ENCODE data around the gene DIO3. TPM values are rescaled to one million over a fixed set of nuclear protein-coding genes. Genes with fewer than 3 reads are reported as not detected.

Gene DIO3
- polyA plus RNA-seq, 1 experiment = not detected

GRCh38 chr14:101556131-101556530, 5.2 kb upstream of the DIO3 start:
- CTCF ChIA-PET = no interaction called here
- Histone ChIP-seq H3K27me3 (ENCODE audit: control insufficient read depth, insufficient read depth, low read length) (peaks cover 21% of the 10 kb centered on the region), H3K4me3 (ENCODE audit: low read depth, low read length) (no peak overlapping the region), H3K9me3 (ENCODE audit: control insufficient read depth, insufficient read depth, low read length) (peaks cover under 1% of the 10 kb centered on the region; the same call in 1 of the 2 replicates), H3K27ac (ENCODE audit: low read depth, low read length) (no peak overlapping the region)
- POLR2A ChIA-PET = no interaction called here
- DNase-seq (ENCODE audit: low read depth, low spot score) = no peak
- no peak for TF ChIP-seq CTCF (IDR thresholded peaks at IDR 0.05; ENCODE audit: low read depth, low read length)

GRCh38 chr14:101556566-101557320, 4.6 kb upstream of the DIO3 start:
- POLR2A ChIA-PET = no interaction called here
- CTCF ChIA-PET = no interaction called here
- H3K27me3 ChIP-seq (ENCODE audit: control insufficient read depth, insufficient read depth, low read length) = peaks cover 26% of the 10 kb centered on the region
- no peak overlapping the region for H3K4me3 ChIP-seq (ENCODE audit: low read depth, low read length)
- H3K27ac ChIP-seq (ENCODE audit: low read depth, low read length) = no peak overlapping the region
- DNase-seq (ENCODE audit: low read depth, low spot score) = no peak
- peaks cover 6% of the 10 kb centered on the region for H3K9me3 ChIP-seq (ENCODE audit: control insufficient read depth, insufficient read depth, low read length)
- TF ChIP-seq CTCF (IDR thresholded peaks at IDR 0.05; ENCODE audit: low read depth, low read length) = no peak

- peaks cover 32% of the 10 kb centered on the region for H3K27me3 ChIP-seq (ENCODE audit: control insufficient read depth, insufficient read depth, low read length)
- CTCF ChIA-PET = no interaction called here
Measured at GRCh38 chr14:101557321-101557695, 4.0 kb upstream of the DIO3 start.

DNA sequence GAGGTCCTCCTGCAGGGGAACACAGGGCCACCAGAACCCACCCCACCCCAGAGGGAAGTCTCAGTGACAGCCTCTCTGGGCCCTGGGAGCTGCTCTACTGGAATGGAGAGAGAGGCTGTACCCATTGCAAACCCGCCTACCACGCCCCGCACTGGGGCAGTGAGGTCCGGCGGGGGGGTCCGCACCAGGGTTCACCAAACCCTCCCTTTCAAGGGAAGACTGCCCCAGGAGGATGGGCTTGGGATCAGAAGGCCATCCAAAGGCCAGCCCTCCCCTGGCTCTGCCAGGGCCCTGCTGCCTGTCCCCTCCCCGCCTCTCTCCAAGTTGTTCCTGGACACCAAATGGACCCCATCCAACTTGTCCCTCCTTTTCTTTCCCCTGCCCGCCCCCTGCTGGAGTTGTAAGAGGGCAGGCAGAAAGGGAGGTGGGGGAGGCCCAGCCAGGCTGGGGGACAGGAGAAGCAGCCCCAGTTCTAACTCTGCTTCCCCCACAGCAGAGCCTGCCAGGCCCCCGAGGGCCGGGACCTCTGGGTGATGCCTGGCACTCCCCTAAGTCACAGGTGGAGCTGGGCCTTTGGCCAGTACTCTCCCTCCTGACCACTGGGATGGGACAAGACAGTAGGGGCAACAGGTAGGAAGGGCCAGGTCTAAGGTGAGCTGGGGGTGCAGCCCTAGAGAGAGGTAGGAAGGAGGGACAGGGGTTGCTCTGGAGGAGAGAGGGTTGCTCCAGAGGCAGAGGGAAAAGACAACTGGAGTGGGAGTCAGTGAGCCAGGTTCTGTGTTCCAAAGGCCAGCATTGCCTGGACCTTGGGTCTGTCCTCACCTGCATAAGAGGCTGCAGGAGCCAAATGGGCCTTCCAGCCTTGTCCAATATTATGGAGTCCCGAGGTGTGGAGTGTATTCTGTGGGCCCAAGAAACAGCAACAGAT, 3.2 kb upstream of the DIO3 start:
- no peak for TF ChIP-seq CTCF (IDR thresholded peaks at IDR 0.05; ENCODE audit: low read depth, low read length)
- Histone ChIP-seq H3K4me3 (ENCODE audit: low read depth, low read length) (no peak overlapping the region), H3K27ac (ENCODE audit: low read depth, low read length) (no peak overlapping the region), H3K27me3 (ENCODE audit: control insufficient read depth, insufficient read depth, low read length) (peaks cover 38% of the 10 kb centered on the region), H3K9me3 (ENCODE audit: control insufficient read depth, insufficient read depth, low read length) (peaks cover 17% of the 10 kb centered on the region)
- POLR2A ChIA-PET = no interaction called here
- CTCF ChIA-PET = no interaction called here
- no peak for DNase-seq (ENCODE audit: low read depth, low spot score)

More at GRCh38 chr14:101557321-101557695, 4.0 kb upstream of the DIO3 start:
- TF ChIP-seq CTCF (IDR thresholded peaks at IDR 0.05; ENCODE audit: low read depth, low read length) = no peak
- POLR2A ChIA-PET = no interaction called here
- peaks cover 12% of the 10 kb centered on the region for H3K9me3 ChIP-seq (ENCODE audit: control insufficient read depth, insufficient read depth, low read length)
- no peak overlapping the region for H3K4me3 ChIP-seq (ENCODE audit: low read depth, low read length)
- H3K27ac ChIP-seq (ENCODE audit: low read depth, low read length) = no peak overlapping the region
- no peak for DNase-seq (ENCODE audit: low read depth, low spot score)

DNA sequence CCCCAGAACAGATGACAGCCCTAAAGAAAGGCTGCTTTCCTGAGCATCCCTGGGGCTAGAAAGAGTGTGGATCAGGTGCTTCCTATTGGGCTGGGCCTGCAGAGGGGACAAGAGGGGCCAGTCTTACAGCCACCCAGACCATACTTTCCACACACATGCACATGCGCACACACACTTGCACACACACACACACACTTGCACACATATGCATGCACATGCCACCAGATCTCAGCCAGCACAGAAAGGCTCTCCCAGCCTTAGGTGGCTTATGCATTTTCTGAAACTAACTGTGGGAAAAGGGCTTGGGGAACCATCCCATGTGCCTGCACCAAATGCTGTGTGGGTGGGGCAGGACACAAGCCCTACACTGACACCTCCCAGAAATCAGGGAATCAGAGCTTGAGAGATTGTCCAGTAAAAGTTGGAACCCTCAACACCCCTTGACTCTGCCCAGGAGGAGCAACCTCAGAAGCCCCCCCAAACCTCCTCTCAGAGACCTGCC, 2.5 kb upstream of the DIO3 start:
- H3K27ac ChIP-seq (ENCODE audit: low read depth, low read length) = no peak overlapping the region
- POLR2A ChIA-PET = no interaction called here
- peaks cover 17% of the 10 kb centered on the region for H3K9me3 ChIP-seq (ENCODE audit: control insufficient read depth, insufficient read depth, low read length)
- CTCF ChIA-PET = no interaction called here
- no peak for DNase-seq (ENCODE audit: low read depth, low spot score)
- TF ChIP-seq CTCF (IDR thresholded peaks at IDR 0.05; ENCODE audit: low read depth, low read length) = no peak
- peaks cover 43% of the 10 kb centered on the region for H3K27me3 ChIP-seq (ENCODE audit: control insufficient read depth, insufficient read depth, low read length)
- no peak overlapping the region for H3K4me3 ChIP-seq (ENCODE audit: low read depth, low read length)

All from AG04450 (cell line).